ENCODE measurements around the gene MAGEA2B. TPM values are rescaled to one million over a fixed set of nuclear protein-coding genes. Genes with fewer than 3 reads are reported as not detected.
"Not testable (repeated sequence)": the region's sequence is repeated elsewhere in the genome, so short reads cannot be mapped to it uniquely, and the experiment has no call there.

MAGEA2B gene
- polyA plus RNA-seq, 1 experiment = not detected

DNA sequence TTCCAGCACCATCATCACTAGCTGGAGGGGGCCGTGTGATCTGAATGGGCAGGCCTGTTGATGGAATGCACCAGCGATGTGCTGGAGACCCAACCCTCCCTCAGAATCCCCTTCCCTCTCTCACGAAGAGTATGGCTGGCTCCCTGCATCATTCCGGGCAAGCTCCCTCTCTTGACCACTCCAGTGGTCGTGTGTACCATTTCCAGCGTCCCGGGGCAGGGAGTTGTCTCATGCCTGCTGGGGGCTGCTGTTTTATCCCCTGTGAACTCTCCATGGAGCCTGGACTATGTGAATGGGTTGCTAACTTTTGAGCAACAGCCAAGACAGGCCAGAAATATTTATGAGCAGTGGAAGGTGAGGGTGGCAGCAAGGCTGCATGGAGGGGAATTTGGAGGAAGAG lies 11.0 kb downstream of the MAGEA2B start:
- ChIA-PET POLR2A (no interaction called here), CTCF (no interaction called here)
- no peaks in the 10 kb centered on the region for H3K27me3 ChIP-seq (ENCODE audit: control insufficient read depth, insufficient read depth, low read length)
- H3K4me3 ChIP-seq (ENCODE audit: low read depth, low read length) = no peak overlapping the region
- no peaks in the 10 kb centered on the region for H3K9me3 ChIP-seq (ENCODE audit: control insufficient read depth, insufficient read depth, low read length)
- no peak overlapping the region for H3K27ac ChIP-seq (ENCODE audit: low read depth, low read length)
- TF ChIP-seq, protein P1, sequence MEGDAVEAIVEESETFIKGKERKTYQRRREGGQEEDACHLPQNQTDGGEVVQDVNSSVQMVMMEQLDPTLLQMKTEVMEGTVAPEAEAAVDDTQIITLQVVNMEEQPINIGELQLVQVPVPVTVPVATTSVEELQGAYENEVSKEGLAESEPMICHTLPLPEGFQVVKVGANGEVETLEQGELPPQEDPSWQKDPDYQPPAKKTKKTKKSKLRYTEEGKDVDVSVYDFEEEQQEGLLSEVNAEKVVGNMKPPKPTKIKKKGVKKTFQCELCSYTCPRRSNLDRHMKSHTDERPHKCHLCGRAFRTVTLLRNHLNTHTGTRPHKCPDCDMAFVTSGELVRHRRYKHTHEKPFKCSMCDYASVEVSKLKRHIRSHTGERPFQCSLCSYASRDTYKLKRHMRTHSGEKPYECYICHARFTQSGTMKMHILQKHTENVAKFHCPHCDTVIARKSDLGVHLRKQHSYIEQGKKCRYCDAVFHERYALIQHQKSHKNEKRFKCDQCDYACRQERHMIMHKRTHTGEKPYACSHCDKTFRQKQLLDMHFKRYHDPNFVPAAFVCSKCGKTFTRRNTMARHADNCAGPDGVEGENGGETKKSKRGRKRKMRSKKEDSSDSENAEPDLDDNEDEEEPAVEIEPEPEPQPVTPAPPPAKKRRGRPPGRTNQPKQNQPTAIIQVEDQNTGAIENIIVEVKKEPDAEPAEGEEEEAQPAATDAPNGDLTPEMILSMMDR (IDR thresholded peaks at IDR 0.05; ENCODE audit: low read depth, low read length) = no peak
- no peak for DNase-seq (ENCODE audit: low read depth, low spot score)

DNA sequence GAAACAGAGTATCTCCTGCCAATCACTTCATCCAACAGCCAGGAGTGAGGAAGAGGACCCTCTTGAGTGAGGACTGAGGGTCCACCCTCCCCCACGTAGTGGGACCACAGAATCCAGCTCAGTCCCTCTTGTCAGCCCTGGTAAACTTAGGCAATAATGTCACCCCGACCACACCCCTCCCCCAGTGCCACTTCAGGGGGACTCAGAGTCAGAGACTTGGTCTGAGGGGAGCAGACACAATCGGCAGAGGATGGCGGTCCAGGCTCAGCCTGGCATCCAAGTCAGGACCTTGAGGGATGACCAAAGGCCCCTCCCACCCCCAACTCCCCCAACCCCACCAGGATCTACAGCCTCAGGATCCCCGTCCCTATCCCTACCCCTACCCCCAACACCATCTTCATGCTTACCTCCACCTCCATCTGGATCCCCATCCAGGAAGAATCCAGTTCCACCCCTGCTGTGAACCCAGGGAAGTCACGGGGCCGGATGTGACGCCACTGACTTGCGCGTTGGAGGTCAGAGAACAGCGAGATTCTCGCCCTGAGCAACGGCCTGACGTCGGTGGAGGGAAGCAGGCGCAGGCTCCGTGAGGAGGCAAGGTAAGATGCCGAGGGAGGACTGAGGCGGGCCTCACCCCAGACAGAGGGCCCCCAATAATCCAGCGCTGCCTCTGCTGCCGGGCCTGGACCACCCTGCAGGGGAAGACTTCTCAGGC lies 19.0 kb downstream of the MAGEA2B start, which contains the start of the genes CSAG1 and MAGEA12:
CSAG1 (minus strand) TSS at position 461 of the 715 bp plus-strand sequence. CDS start 1,261 bp downstream, outside the sequence.
MAGEA12 (plus strand) TSS at position 497 of the 715 bp plus-strand sequence. CDS start 2,405 bp downstream, outside the sequence.
- TF ChIP-seq, protein P1 (IDR thresholded peaks at IDR 0.05; ENCODE audit: low read depth, low read length) = no peak
- Histone ChIP-seq H3K4me3 (ENCODE audit: low read depth, low read length) (no peak within 1 kb of the TSS), H3K27me3 (ENCODE audit: control insufficient read depth, insufficient read depth, low read length) (no peaks in the 10 kb centered on the region), H3K9me3 (ENCODE audit: control insufficient read depth, insufficient read depth, low read length) (no peaks in the 10 kb centered on the region), H3K27ac (ENCODE audit: low read depth, low read length) (no peak within 1 kb of the TSS)
- ChIA-PET POLR2A (no interaction called here), CTCF (no interaction called here)
- no peak for DNase-seq (ENCODE audit: low read depth, low spot score)

DNA sequence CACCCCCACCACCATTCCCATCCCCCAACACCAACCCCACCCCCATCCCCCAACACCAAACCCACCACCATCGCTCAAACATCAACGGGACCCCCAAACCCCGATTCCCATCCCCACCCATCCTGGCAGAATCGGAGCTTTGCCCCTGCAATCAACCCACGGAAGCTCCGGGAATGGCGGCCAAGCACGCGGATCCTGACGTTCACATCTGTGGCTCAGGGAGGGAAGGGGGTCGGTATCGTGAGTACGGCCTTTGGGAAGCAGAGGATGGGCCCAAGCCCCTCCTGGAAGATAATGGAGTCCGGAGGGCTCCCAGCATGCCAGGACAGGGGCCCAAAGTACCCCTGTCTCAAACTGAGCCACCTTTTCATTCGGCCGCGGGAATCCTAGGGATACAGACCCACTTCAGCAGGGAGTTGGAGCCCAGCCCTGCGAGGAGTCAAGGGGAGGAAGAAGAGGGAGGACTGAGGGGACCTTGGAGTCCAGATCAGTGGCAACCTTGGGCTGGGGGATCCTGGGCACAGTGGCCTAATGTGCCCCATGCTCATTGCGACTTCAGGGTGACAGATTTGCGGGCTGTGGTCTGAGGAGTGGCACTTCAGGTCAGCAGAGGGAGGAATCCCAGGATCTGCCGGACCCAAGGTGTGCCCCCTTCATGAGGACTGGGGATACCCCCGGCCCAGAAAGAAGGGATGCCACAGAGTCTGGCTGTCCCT lies 19.9 kb downstream of the MAGEA2B start:
- H3K27me3 ChIP-seq (ENCODE audit: control insufficient read depth, insufficient read depth, low read length); H3K4me3 ChIP-seq (ENCODE audit: low read depth, low read length); POLR2A ChIA-PET; CTCF ChIA-PET; DNase-seq (ENCODE audit: low read depth, low spot score); H3K27ac ChIP-seq (ENCODE audit: low read depth, low read length); H3K9me3 ChIP-seq (ENCODE audit: control insufficient read depth, insufficient read depth, low read length): not testable (repeated sequence)

DNA sequence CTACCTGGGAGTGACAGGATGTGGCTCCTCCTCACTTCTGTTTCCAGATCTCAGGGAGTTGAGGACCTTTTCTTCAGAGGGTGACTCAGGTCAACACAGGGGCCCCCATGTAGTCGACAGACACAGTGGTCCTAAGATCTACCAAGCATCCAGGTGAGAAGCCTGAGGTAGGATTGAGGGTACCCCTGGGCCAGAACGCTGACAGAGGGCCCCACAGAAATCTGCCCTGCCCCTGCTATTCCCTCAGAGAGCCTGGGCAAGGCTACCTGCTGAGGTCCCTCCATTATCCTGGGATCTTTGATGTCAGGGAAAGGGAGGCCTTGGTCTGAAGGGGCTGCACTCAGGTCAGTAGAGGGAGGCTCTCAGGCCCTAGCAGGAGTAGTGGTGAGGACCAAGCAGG lies 20.7 kb downstream of the MAGEA2B start:
- no peaks in the 10 kb centered on the region for H3K9me3 ChIP-seq (ENCODE audit: control insufficient read depth, insufficient read depth, low read length)
- no peak overlapping the region for H3K27ac ChIP-seq (ENCODE audit: low read depth, low read length)
- H3K4me3 ChIP-seq (ENCODE audit: low read depth, low read length) = no peak overlapping the region
- CTCF ChIA-PET = no interaction called here
- DNase-seq (ENCODE audit: low read depth, low spot score) = no peak
- POLR2A ChIA-PET = no interaction called here
- no peaks in the 10 kb centered on the region for H3K27me3 ChIP-seq (ENCODE audit: control insufficient read depth, insufficient read depth, low read length)
- TF ChIP-seq, protein P1 (IDR thresholded peaks at IDR 0.05; ENCODE audit: low read depth, low read length) = no peak

DNA sequence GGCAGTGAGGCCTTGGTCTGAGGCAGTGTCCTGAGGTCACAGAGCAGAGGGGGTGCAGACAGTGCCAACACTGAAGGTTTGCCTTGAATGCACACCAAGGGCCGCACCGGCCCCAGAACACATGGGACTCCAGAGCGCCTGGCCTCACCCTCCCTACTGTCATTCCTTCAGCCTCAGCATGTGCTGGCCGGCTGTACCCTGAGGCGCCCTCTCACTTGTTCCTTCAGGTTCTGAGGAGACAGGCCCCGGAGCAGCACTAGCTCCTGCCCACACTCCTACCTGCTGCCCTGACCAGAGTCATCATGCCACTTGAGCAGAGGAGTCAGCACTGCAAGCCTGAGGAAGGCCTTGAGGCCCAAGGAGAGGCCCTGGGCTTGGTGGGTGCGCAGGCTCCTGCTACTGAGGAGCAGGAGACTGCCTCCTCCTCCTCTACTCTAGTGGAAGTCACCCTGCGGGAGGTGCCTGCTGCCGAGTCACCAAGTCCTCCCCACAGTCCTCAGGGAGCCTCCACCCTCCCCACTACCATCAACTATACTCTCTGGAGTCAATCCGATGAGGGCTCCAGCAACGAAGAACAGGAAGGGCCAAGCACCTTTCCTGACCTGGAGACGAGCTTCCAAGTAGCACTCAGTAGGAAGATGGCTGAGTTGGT lies 21.6 kb downstream of the MAGEA2B start:
- POLR2A ChIA-PET = no interaction called here
- Histone ChIP-seq H3K27me3 (ENCODE audit: control insufficient read depth, insufficient read depth, low read length) (no peaks in the 10 kb centered on the region), H3K9me3 (ENCODE audit: control insufficient read depth, insufficient read depth, low read length) (no peaks in the 10 kb centered on the region), H3K27ac (ENCODE audit: low read depth, low read length) (no peak overlapping the region), H3K4me3 (ENCODE audit: low read depth, low read length) (no peak overlapping the region)
- CTCF ChIA-PET = no interaction called here
- no peak for DNase-seq (ENCODE audit: low read depth, low spot score)
- TF ChIP-seq, protein P1 (IDR thresholded peaks at IDR 0.05; ENCODE audit: low read depth, low read length) = no peak

DNA sequence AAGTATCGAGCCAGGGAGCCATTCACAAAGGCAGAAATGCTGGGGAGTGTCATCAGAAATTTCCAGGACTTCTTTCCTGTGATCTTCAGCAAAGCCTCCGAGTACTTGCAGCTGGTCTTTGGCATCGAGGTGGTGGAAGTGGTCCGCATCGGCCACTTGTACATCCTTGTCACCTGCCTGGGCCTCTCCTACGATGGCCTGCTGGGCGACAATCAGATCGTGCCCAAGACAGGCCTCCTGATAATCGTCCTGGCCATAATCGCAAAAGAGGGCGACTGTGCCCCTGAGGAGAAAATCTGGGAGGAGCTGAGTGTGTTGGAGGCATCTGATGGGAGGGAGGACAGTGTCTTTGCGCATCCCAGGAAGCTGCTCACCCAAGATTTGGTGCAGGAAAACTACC lies 22.1 kb downstream of the MAGEA2B start:
- H3K9me3 ChIP-seq (ENCODE audit: control insufficient read depth, insufficient read depth, low read length); POLR2A ChIA-PET; CTCF ChIA-PET: not testable (repeated sequence)

More for the DNA sequence above, 22.1 kb downstream of the MAGEA2B start:
- not testable (repeated sequence) for H3K27ac ChIP-seq (ENCODE audit: low read depth, low read length); DNase-seq (ENCODE audit: low read depth, low spot score); H3K4me3 ChIP-seq (ENCODE audit: low read depth, low read length); H3K27me3 ChIP-seq (ENCODE audit: control insufficient read depth, insufficient read depth, low read length)
